Pancreas (tissue), 10 donors: ENCODE data around the gene GRIK5. TPM values are rescaled to one million over a fixed set of nuclear protein-coding genes. Genes with fewer than 3 reads are reported as not detected.

ENCODE experiments used
- ATAC-seq, 4 donors: fragments of 200-7000 bp; cut with Tn5 transposase; one replicate each; pipeline versions ENCODE4 v1.8.0 to v1.9.1; 2020; ENCODE audit warnings: mild to moderate bottlenecking in 4 of 4, moderate library complexity in 4 of 4
- DNase-seq, 6 donors: peaks; one replicate each; pipeline ENCODE4 v3.0.0-alpha.2; 2020
- FAIRE-seq: peaks from 2 replicates; lab custom pipeline; 2012; peaks lifted over from hg19 to GRCh38; lab: Jason Lieb, UNC
- H3K27ac ChIP-seq, 4 donors: fragments of 200-600 bp; sonication (generic); 1 replicate in 3 of 4; 2 replicates in 1 of 4; pipeline versions ENCODE4 v1.5.0 to v1.8.0; 2020
- H3K27me3 ChIP-seq, 4 donors: fragments of 200-600 bp; one replicate each; pipeline ENCODE4 v1.8.0; 2021
- H3K36me3 ChIP-seq, 3 donors: fragments of 200-600 bp; sonication (generic) in 1 of 3; one replicate each; pipeline versions ENCODE4 v1.5.0 to v1.8.0; 2020 to 2021
- H3K4me1 ChIP-seq, 3 donors: fragments of 200-600 bp; one replicate each; pipeline ENCODE4 v1.8.0; 2021
- H3K4me3 ChIP-seq, 4 donors: fragments of 200-600 bp; sonication (generic) in 2 of 4; one replicate each; pipeline versions ENCODE4 v1.5.0 to v1.8.0; 2020 to 2021
- H3K9me3 ChIP-seq, 4 donors: fragments of 200-600 bp; one replicate each; pipeline ENCODE4 v1.8.0; 2021
- WGBS, 2 donors: extraction: QIAGEN DNeasy Blood & Tissue Kit; methylation state at CpG; one replicate each; pipeline ENCODE4 v1.1.7; 2013; 5-methylcytosine and 5-hydroxymethylcytosine counted together
- intact Hi-C, 3 donors: fragments of 100-400 bp; cut with DNase I; formaldehyde crosslinking; loops; one replicate each; pipeline versions ENCODE4 v1.11.1 to v1.14.2; 2022
- polyA plus RNA-seq, 2 donors: library from polyadenylated mRNA; stranded (reverse); fragments of 200-250 nt; gene quantifications; one replicate each; pipeline ENCODE4 v1.2.3, GENCODE V29; 2013
- total RNA-seq, 6 donors: library from RNA; stranded (reverse); fragmentation: NEBNext Ultra II Directional in 4 of 6; extraction: Animal tissue kit (Norgen Biotek cat#: 25700) in 4 of 6; gene quantifications; one replicate each; pipeline versions ENCODE4 v1.2.1 to v1.2.4, GENCODE V29; 2021 to 2023
- TF ChIP-seq, protein P1 (sequence below), 4 donors: fragments of 200-600 bp; sonication (generic) in 3 of 4; IDR thresholded peaks; one replicate each; pipeline versions ENCODE4 v1.5.0 to v1.8.0; 2021; ENCODE audit warnings: antibody characterized with exemption in 4 of 4
- donor health status: healthy with polysubstance abuse.
- donor health status: DM: no; HTN: no; CAD: no; lungs with moderate emphysema.
- donor health status: DM: no; HTN: no; CAD: no.
- donor health status: control.
- donor health status: control.
- donor health status: Bipolar disorder and iron deficiency.
- donor health status: DM: yes; HTN: yes; CAD: no.
- donor health status: DM: no; HTN: no; CAD: no.
- donor health status: DM: no; HTN: no; CAD: no.
- donor health status: DM: yes; HTN: yes; CAD: no.

GRIK5 gene, protein sequence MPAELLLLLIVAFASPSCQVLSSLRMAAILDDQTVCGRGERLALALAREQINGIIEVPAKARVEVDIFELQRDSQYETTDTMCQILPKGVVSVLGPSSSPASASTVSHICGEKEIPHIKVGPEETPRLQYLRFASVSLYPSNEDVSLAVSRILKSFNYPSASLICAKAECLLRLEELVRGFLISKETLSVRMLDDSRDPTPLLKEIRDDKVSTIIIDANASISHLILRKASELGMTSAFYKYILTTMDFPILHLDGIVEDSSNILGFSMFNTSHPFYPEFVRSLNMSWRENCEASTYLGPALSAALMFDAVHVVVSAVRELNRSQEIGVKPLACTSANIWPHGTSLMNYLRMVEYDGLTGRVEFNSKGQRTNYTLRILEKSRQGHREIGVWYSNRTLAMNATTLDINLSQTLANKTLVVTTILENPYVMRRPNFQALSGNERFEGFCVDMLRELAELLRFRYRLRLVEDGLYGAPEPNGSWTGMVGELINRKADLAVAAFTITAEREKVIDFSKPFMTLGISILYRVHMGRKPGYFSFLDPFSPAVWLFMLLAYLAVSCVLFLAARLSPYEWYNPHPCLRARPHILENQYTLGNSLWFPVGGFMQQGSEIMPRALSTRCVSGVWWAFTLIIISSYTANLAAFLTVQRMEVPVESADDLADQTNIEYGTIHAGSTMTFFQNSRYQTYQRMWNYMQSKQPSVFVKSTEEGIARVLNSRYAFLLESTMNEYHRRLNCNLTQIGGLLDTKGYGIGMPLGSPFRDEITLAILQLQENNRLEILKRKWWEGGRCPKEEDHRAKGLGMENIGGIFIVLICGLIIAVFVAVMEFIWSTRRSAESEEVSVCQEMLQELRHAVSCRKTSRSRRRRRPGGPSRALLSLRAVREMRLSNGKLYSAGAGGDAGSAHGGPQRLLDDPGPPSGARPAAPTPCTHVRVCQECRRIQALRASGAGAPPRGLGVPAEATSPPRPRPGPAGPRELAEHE
- total RNA-seq (1 to 10 TPM; 1.9 to 3.6 (median 3.1) TPM), polyA plus RNA-seq (10 to 100 TPM in 1 of 2 donors, 1 to 10 TPM in 1; 4.8 to 10.5 TPM)

DNA sequence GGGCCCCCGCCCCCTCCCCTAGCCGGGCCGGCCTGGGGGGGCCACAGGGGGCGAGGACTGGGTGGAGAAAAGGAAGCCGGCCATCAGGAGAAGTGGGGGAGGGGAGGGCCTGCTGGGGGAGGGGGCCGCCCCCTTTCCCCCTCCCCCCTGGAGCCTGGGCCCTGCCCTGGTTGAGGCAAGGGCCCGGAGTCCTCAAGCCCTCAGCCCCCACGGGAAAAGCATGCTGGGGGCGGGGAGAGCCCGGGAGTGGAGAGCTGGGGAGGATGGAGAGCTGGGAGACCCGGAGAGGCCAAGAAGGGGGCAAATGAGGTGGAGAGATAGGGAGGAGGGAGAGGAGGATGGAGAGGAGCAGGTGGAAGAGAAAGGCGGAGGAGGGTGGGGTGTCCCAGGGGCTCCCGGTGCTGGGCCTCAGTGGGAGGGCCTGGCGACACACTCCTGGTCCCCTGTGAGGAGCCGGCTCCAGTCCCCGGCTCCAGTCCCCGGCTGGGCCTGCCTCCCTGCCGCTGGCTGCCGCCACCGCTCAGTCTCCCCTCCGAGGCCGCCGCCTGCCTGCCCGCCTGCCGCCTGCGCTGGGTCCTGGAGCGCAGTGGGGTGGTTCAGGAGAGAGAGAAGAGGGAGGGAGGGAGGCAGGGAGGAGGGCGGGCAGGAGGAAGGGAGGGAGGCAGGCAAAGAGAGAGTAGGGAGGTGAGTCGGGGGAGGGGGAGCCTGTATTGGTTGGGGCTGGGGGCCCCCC is at the start of gene GRIK5:
TSS of gene GRIK5 (minus strand) at position 588 of the 733 bp plus-strand sequence. CDS start 4,436 bp downstream, outside the sequence.
- peak in 1 of 6 donors; percentile 58 for DNase-seq
- WGBS, 2 donors = 25 to 39% methylated on average over 19 to 28 of the region's 29 CpGs
- Histone ChIP-seq H3K27ac (no peak within 1 kb of the TSS), H3K4me3 (peak within 1 kb of the TSS in 1 of 4 donors; percentile 40), H3K4me1 (peaks cover 0 to 1% (median 0%) of the 10 kb centered on the region in 3 donors), H3K9me3 (no peaks in the 10 kb centered on the region), H3K27me3 (no peaks in the 10 kb centered on the region), H3K36me3 (no peaks in the 10 kb centered on the region)
- FAIRE-seq = no peak
- intact Hi-C loops = no loop called here
- TF ChIP-seq, protein P1, sequence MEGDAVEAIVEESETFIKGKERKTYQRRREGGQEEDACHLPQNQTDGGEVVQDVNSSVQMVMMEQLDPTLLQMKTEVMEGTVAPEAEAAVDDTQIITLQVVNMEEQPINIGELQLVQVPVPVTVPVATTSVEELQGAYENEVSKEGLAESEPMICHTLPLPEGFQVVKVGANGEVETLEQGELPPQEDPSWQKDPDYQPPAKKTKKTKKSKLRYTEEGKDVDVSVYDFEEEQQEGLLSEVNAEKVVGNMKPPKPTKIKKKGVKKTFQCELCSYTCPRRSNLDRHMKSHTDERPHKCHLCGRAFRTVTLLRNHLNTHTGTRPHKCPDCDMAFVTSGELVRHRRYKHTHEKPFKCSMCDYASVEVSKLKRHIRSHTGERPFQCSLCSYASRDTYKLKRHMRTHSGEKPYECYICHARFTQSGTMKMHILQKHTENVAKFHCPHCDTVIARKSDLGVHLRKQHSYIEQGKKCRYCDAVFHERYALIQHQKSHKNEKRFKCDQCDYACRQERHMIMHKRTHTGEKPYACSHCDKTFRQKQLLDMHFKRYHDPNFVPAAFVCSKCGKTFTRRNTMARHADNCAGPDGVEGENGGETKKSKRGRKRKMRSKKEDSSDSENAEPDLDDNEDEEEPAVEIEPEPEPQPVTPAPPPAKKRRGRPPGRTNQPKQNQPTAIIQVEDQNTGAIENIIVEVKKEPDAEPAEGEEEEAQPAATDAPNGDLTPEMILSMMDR (IDR thresholded peaks at IDR 0.05) = no peak
- ATAC-seq = peak in 3 of 4 donors; percentile 46 to 57 (median 54)

DNA sequence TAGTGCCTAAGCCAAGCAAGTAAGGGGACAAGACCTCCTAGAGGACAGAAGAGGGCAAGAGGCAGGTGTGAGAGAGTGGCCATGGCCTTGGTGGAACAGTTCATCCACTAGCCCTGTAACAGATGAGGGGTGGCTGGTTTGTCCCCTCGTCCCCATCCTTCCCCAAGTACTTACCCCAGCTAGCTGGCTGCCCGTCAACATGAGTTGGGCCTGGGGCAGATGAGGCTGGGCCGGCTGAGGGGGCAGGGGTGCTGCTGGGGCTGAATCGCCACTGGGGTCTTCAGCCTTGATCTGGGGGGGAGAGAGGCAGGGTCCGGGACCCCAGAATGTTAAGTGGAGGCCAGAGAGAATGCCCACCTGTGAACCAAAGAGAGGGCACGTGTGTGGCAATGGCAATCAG is 47.1 kb upstream of the GRIK5 start:
- ATAC-seq (no peak), DNase-seq (no peak), FAIRE-seq (no peak)
- Histone ChIP-seq H3K9me3 (no peaks in the 10 kb centered on the region), H3K36me3 (no peaks in the 10 kb centered on the region), H3K27ac (no peak overlapping the region), H3K4me3 (no peak overlapping the region), H3K4me1 (peaks cover 14 to 28% (median 14%) of the 10 kb centered on the region in 3 donors), H3K27me3 (no peaks in the 10 kb centered on the region)
- intact Hi-C loops = no loop called here
- TF ChIP-seq, protein P1 (IDR thresholded peaks at IDR 0.05) = no peak
- WGBS, 2 donors = 88 to 95% methylated on average over 6 of the region's 6 CpGs

DNA sequence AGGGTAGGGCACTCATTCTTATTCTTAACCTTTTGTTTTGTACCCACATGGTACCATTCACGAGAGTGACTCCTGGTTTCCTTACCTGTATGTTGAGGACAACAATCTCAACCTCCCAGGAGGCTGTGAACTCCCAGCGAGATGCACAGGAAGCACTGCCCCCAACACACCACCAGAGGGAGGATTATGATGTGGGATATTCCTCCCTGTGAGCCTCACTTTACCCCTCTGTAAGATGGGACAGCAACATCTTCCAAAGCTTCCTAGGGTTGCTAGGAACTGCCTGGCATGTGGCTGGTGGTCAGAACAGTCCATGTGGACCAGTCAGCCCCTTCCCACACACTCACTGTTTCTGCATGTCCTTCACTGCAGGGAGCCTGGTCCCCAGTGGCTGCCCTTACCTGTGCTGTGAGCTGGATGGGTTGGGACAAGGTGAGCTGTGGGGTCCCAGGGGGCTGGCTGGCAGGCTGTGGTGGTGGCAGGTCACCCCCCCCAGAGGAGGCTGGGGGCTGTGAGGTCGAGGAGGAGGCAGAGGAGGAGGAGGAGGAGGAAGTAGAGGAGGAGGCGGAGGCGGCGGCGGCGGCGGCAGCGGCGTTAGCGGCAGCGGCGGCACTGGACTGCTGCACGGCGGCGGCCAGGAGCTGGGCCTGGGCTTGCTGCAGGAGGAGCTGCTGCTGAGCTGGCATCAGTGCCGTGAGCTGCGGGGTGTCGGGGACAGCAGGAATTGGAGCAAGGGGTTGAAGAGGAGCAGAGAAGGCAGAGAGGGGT is 46.5 kb upstream of the GRIK5 start:
- intact Hi-C loops = no loop called here
- no peaks in the 10 kb centered on the region for H3K9me3 ChIP-seq
- peaks cover 14 to 28% (median 14%) of the 10 kb centered on the region in 3 donors for H3K4me1 ChIP-seq
- no peaks in the 10 kb centered on the region for H3K27me3 ChIP-seq
- TF ChIP-seq, protein P1 (IDR thresholded peaks at IDR 0.05) = no peak
- ATAC-seq (no peak), FAIRE-seq (no peak), DNase-seq (peak in 1 of 6 donors; percentile 64)
- H3K27ac ChIP-seq = peak overlapping the region in 3 of 4 donors; percentile 74 to 90 (median 82)
- no peak overlapping the region for H3K4me3 ChIP-seq
- no peaks in the 10 kb centered on the region for H3K36me3 ChIP-seq
- 92 to 94% methylated on average over 20 of the region's 20 CpGs for WGBS, 2 donors

DNA sequence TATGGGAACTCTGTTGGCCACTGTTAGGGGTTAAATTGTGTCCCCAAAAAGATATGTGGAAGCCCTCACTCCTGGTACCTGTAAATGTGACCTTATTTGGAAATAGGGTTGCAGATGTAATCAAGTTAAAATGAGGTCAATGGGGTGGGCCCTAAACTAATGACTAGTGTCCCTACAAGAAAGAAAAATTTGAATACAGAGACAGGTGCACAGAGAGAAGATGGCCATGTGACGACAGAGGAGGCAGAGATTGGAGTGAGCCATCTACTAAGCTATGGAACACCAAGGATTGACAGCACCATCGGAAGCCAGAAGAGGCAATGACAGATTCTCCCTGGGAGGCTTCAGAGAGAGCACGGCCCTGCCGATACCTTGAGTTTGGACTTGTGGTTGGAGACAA is 45.7 kb upstream of the GRIK5 start:
- H3K4me1 ChIP-seq = peaks cover 14 to 28% (median 14%) of the 10 kb centered on the region in 3 donors
- TF ChIP-seq, protein P1 (IDR thresholded peaks at IDR 0.05) = no peak
- peak overlapping the region in 3 of 4 donors; percentile 74 to 90 (median 82) for H3K27ac ChIP-seq
- intact Hi-C loops = no loop called here
- WGBS, 2 donors = 60 to 71% methylated on average over 4 of the region's 4 CpGs
- H3K4me3 ChIP-seq = no peak overlapping the region
- no peak for FAIRE-seq
- H3K9me3 ChIP-seq = no peaks in the 10 kb centered on the region
- peak in 1 of 6 donors; percentile 3 for DNase-seq
- no peaks in the 10 kb centered on the region for H3K27me3 ChIP-seq
- ATAC-seq = peak in 3 of 4 donors; percentile 17 to 37 (median 26)
- no peaks in the 10 kb centered on the region for H3K36me3 ChIP-seq
